Activated CD4-positive, CD25-positive, alpha-beta regulatory T cell treated with anti-CD3 and anti-CD28 coated beads, Interleukin-2, amount 50 U/mL, for 72 hours (primary cell): ENCODE measurements around the gene FOXP3.

Experiments used
- DNase-seq: peaks from one replicate; pipeline ENCODE4 v3.0.0; 2021

Gene FOXP3

GRCh38 chrX:49273181-49273727 lies 8.7 kb upstream of the FOXP3 start:
- no peak for DNase-seq

- no peak for DNase-seq
Measured at GRCh38 chrX:49272421-49272820, 7.9 kb upstream of the FOXP3 start.

- peak; percentile 26 for DNase-seq
Measured at GRCh38 chrX:49271341-49271740, 6.8 kb upstream of the FOXP3 start.

GRCh38 chrX:49270249-49270921 lies 5.9 kb upstream of the FOXP3 start:
- peak; percentile 32 for DNase-seq

- no peak for DNase-seq
Measured at GRCh38 chrX:49269767-49270248, 5.3 kb upstream of the FOXP3 start, which contains the start of gene PPP1R3F. PPP1R3F (plus strand) TSS chrX:49269793; CDS start chrX:49269870, 77 bp downstream.

- peak; percentile 89 for DNase-seq
Measured at GRCh38 chrX:49269010-49269766, 4.7 kb upstream of the FOXP3 start.

- DNase-seq, result no peak
Measured at GRCh38 chrX:49268702-49269009, 4.1 kb upstream of the FOXP3 start.

GRCh38 chrX:49266523-49267445 lies 2.3 kb upstream of the FOXP3 start:
- DNase-seq, result no peak

GRCh38 chrX:49263631-49264030 lies 879 bp downstream of the FOXP3 start:
- DNase-seq, result no peak

GRCh38 chrX:49262603-49263002 lies 1.9 kb downstream of the FOXP3 start:
- no peak for DNase-seq

GRCh38 chrX:49260221-49260985 lies 4.1 kb downstream of the FOXP3 start:
- peak; percentile 58 for DNase-seq

- DNase-seq, result no peak
Measured at GRCh38 chrX:49258749-49259124, 5.8 kb downstream of the FOXP3 start.

- DNase-seq, result no peak
Measured at GRCh38 chrX:49257846-49258748, 6.4 kb downstream of the FOXP3 start.

GRCh38 chrX:49257074-49257790 lies 7.3 kb downstream of the FOXP3 start:
- no peak for DNase-seq

GRCh38 chrX:49256268-49256995 lies 8.1 kb downstream of the FOXP3 start:
- no peak for DNase-seq

GRCh38 chrX:49254639-49255038 lies 9.9 kb downstream of the FOXP3 start:
- no peak for DNase-seq

GRCh38 chrX:49251325-49251724 lies 13.2 kb downstream of the FOXP3 start:
- DNase-seq, result no peak

GRCh38 chrX:49250578-49250977 lies 13.9 kb downstream of the FOXP3 start:
- DNase-seq, result no peak

GRCh38 chrX:49250066-49250465 lies 14.4 kb downstream of the FOXP3 start:
- no peak for DNase-seq

GRCh38 chrX:49249616-49250015 lies 14.9 kb downstream of the FOXP3 start:
- DNase-seq, result no peak
